HepG2 (cell line): ENCODE measurements around the gene GMEB2. TPM values are rescaled to one million over a fixed set of nuclear protein-coding genes. Genes with fewer than 3 reads are reported as not detected.
A peak's percentile ranks its signal among the peaks of the same experiment; 100 is the strongest.

Source experiments
- ATF1 ChIP-seq: IDR thresholded peaks from 2 replicates; pipeline ENCODE4 v1.6.1; 2016; ENCODE audit warnings: mild to moderate bottlenecking, control low read depth
- CBX5 ChIP-seq: sonication (generic); formaldehyde crosslinking; IDR thresholded peaks from 2 replicates; pipeline ENCODE4 v1.4.0; 2020; ENCODE audit warnings: missing genetic modification reagents, borderline replicate concordance
- DMAP1 ChIP-seq: IDR thresholded peaks from 2 replicates; pipeline ENCODE4 v1.6.1; 2016
- DNMT1 ChIP-seq: sonication (generic); formaldehyde crosslinking; IDR thresholded peaks from 2 replicates; pipeline ENCODE4 v1.5.1; 2020; ENCODE audit warnings: mild to moderate bottlenecking, missing genetic modification reagents
- ETV5 ChIP-seq: IDR thresholded peaks from 2 replicates; pipeline ENCODE4 v1.6.1; 2018; ENCODE audit warnings: missing biosample characterization, missing genetic modification reagents, inconsistent platforms, borderline replicate concordance
- GPN1 ChIP-seq: sonication (generic); formaldehyde crosslinking; IDR thresholded peaks from 2 replicates; pipeline ENCODE4 v1.5.1; 2020; ENCODE audit warnings: missing genetic modification reagents, borderline replicate concordance
- MATR3 ChIP-seq: sonication (generic); formaldehyde crosslinking; IDR thresholded peaks from 2 replicates; pipeline ENCODE4 v1.4.0; 2020; ENCODE audit warnings: missing genetic modification reagents
- MED8 ChIP-seq: sonication (generic); formaldehyde crosslinking; IDR thresholded peaks from 2 replicates; pipeline ENCODE4 v1.8.1; 2023; ENCODE audit warnings: mild to moderate bottlenecking, missing genetic modification reagents; ENCODE audit not compliant: insufficient replicate concordance
- MEIS2 ChIP-seq: sonication (generic); formaldehyde crosslinking; IDR thresholded peaks from 2 replicates; pipeline ENCODE4 v1.9.0; 2021; ENCODE audit warnings: mild to moderate bottlenecking, missing genetic modification reagents
- MYNN ChIP-seq: sonication (generic); formaldehyde crosslinking; IDR thresholded peaks from 2 replicates; pipeline ENCODE4 v1.4.0; 2020; ENCODE audit warnings: mild to moderate bottlenecking, low read depth, missing genetic modification reagents
- SMARCE1 ChIP-seq: fragments of 450-650 bp; IDR thresholded peaks from 2 replicates; pipeline ENCODE4 v1.6.1; 2017; ENCODE audit warnings: borderline replicate concordance
- SP2 ChIP-seq: sonication (generic); formaldehyde crosslinking; IDR thresholded peaks from 2 replicates; pipeline ENCODE4 v1.5.1; 2020; ENCODE audit warnings: mild to moderate bottlenecking, missing genetic modification reagents
- SP5 ChIP-seq: IDR thresholded peaks from 2 replicates; pipeline ENCODE4 v1.6.1; 2016; ENCODE audit warnings: low read depth, borderline replicate concordance
- SRSF4 ChIP-seq: fragments of 200-400 bp; formaldehyde crosslinking; IDR thresholded peaks from one replicate; pipeline ENCODE4 v1.6.1; 2018; ENCODE audit warnings: mild to moderate bottlenecking, low read depth, low read length, moderate library complexity; ENCODE audit not compliant: poor library complexity, severe bottlenecking
- U2AF1 ChIP-seq: fragments of 200-400 bp; formaldehyde crosslinking; optimal IDR thresholded peaks from 2 replicates; pipeline ENCODE3; 2017; ENCODE audit warnings: mild to moderate bottlenecking, low read depth, low read length
- ZBTB38 ChIP-seq: sonication (generic); formaldehyde crosslinking; IDR thresholded peaks from 2 replicates; pipeline ENCODE4 v1.5.1; 2020; ENCODE audit warnings: mild to moderate bottlenecking, missing genetic modification reagents
- ZBTB42 ChIP-seq: sonication (generic); formaldehyde crosslinking; IDR thresholded peaks from 2 replicates; pipeline ENCODE4 v1.5.0; 2020; ENCODE audit warnings: mild to moderate bottlenecking, missing genetic modification reagents
- ZNF207 ChIP-seq: fragments of 450-650 bp; IDR thresholded peaks from 2 replicates; pipeline ENCODE4 v1.6.1; 2016; ENCODE audit warnings: antibody characterized with exemption, borderline replicate concordance
- ZNF253 ChIP-seq: sonication (generic); formaldehyde crosslinking; IDR thresholded peaks from 2 replicates; pipeline ENCODE4 v1.8.0; 2022; ENCODE audit warnings: mild to moderate bottlenecking, missing genetic modification reagents, borderline replicate concordance
- ZNF264 ChIP-seq: sonication (generic); formaldehyde crosslinking; IDR thresholded peaks from 2 replicates; pipeline ENCODE4 v1.4.0; 2020; ENCODE audit warnings: missing genetic modification reagents
- ZNF567 ChIP-seq: sonication (generic); formaldehyde crosslinking; IDR thresholded peaks from 2 replicates; pipeline ENCODE4 v1.8.1; 2023; ENCODE audit warnings: mild to moderate bottlenecking, missing genetic modification reagents, borderline replicate concordance
- ZNF589 ChIP-seq: sonication (generic); formaldehyde crosslinking; conservative IDR thresholded peaks from 2 replicates; pipeline ENCODE4 v1.8.0; 2022; ENCODE audit warnings: mild to moderate bottlenecking, moderate library complexity, missing genetic modification reagents
- ZNF614 ChIP-seq: IDR thresholded peaks from 2 replicates; pipeline ENCODE4 v1.6.1; 2018; ENCODE audit warnings: missing biosample characterization, missing genetic modification reagents, inconsistent platforms, borderline replicate concordance
- ZNF629 ChIP-seq: sonication (generic); formaldehyde crosslinking; conservative IDR thresholded peaks from 2 replicates; pipeline ENCODE4 v1.5.0; 2020; ENCODE audit warnings: missing genetic modification reagents
- polyA plus RNA-seq, 8 experiments: library from polyadenylated mRNA; depleted of rRNA in 3 of 8; stranded (reverse) in 7 of 8; unstranded in 1 of 8; fragments of >200 nt; fragmentation: Illumina TruSeq in 4 of 8; extraction: Trizol in 4 of 8; gene quantifications; 2 replicates each; pipeline versions ENCODE4 v1.2.1 to v1.2.3, GENCODE V29; 2011 to 2016; ENCODE audit warnings: low read depth in 4 of 8, missing spikeins in 1 of 8, mixed read lengths in 1 of 8; ENCODE audit not compliant: insufficient read depth in 1 of 8
- total RNA-seq, 5 experiments: library from RNA; depleted of rRNA; stranded (reverse); fragments of >200 nt; fragmentation: Illumina TruSeq; extraction: Trizol; gene quantifications; 2 replicates each; pipeline ENCODE4 v1.2.3, GENCODE V29; 2016; ENCODE audit warnings: low read depth in 1 of 5
- TF ChIP-seq, protein P1 (sequence below): sonication (generic); formaldehyde crosslinking; IDR thresholded peaks from 2 replicates; pipeline ENCODE4 v1.4.0; 2020; ENCODE audit warnings: mild to moderate bottlenecking, low read depth, missing genetic modification reagents
- TF ChIP-seq, protein P2 (sequence below): sonication (generic); formaldehyde crosslinking; IDR thresholded peaks from 2 replicates; pipeline ENCODE4 v1.5.0; 2020; ENCODE audit warnings: missing genetic modification reagents, mild to moderate bottlenecking, borderline replicate concordance
- TF ChIP-seq, protein P3 (sequence below): sonication (generic); formaldehyde crosslinking; IDR thresholded peaks from 2 replicates; pipeline ENCODE4 v1.4.0; 2020; ENCODE audit warnings: missing genetic modification reagents
- TF ChIP-seq, protein P4 (sequence below): sonication (generic); formaldehyde crosslinking; IDR thresholded peaks from 2 replicates; pipeline ENCODE4 v1.5.1; 2020; ENCODE audit warnings: mild to moderate bottlenecking, moderate library complexity, missing genetic modification reagents

Gene GMEB2
- total and polyA plus RNA-seq, 2 of the 13 experiments (the other 11 are each of a cell fraction or from before 2014, with no cell fraction given): 10.6 to 12.4 TPM

DNA sequence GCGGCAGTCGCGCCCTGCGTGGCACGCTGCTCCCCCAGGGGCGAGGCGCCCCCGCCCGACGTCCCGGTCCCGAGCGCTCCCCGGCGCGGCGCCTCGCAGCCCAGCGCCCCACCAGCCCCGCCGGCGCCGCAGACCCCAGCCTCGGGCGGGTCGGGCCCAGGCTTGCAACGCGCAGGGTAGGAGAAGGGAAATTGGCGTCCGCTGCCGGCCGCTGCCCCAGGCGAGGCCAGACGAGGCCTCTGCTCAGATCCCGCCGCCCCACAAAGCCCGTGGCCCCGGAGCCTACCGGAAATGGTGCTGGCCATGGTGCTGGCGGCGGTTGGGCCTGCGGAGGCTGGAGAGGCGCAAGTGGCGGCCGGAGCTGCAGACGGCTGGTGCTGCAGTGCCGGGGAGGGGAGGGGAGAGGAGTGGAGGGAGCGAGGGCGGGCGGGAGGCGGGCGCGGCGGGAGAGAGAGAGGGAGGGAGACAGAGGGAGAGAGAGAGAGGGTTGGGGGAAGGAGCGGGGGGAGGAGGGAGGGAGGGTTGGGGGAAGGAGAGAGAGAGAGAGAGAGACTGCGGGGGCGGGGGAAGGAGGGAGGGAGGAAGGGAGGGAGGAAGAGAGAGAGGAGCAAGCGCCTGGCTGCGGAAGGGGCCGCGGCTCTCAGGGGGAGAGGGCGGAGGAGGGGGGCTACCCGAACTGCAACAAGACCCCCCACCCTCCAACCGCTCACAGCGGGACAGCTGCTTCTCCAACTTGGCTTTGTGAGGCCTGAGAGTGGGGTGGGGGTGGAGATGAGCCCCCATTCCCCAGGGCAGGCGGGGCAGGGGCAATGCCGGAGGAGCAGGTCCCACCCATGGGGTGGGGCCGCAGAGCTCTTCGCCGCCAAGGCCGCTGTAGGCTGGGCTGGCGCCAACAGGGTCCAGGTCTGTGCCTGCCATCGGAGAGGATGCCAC lies 26.4 kb upstream of the GMEB2 start, which contains the start of gene STMN3 (continued):
- TF ChIP-seq, protein P1, sequence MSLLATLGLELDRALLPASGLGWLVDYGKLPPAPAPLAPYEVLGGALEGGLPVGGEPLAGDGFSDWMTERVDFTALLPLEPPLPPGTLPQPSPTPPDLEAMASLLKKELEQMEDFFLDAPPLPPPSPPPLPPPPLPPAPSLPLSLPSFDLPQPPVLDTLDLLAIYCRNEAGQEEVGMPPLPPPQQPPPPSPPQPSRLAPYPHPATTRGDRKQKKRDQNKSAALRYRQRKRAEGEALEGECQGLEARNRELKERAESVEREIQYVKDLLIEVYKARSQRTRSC (CRISPR knock-in tag): peak; percentile 96
- TF ChIP-seq ZNF567 (no peak), GPN1 (CRISPR knock-in tag) (peak; percentile 99), SP2 (CRISPR knock-in tag) (peak; percentile 55), ZNF207 (no peak), U2AF1 (no peak), DMAP1 (peak; percentile 70; the same call in 1 of the 2 replicates), MED8 (CRISPR knock-in tag) (peak; percentile 54), ZBTB38 (CRISPR knock-in tag) (peak; percentile 86), ETV5 (CRISPR knock-in tag) (peak; percentile 99), SMARCE1 (no peak), ZNF589 (peak; percentile 99), SRSF4 (no peak), MYNN (peak; percentile 94; the same call in 1 of the 2 replicates), ZNF614 (CRISPR knock-in tag) (peak; percentile 98), ZBTB42 (CRISPR knock-in tag) (peak; percentile 87; the same call in 1 of the 2 replicates), MEIS2 (CRISPR knock-in tag) (peak; percentile 99), DNMT1 (CRISPR knock-in tag) (no peak), ZNF253 (CRISPR knock-in tag) (peak; percentile 96), ZNF629 (CRISPR knock-in tag) (peak; percentile 74), ATF1 (CRISPR knock-in tag) (no peak), CBX5 (peak; percentile 98), SP5 (peak; percentile 64), MATR3 (CRISPR knock-in tag) (no peak), ZNF264 (CRISPR knock-in tag) (peak; percentile 95)
- TF ChIP-seq, protein P2, sequence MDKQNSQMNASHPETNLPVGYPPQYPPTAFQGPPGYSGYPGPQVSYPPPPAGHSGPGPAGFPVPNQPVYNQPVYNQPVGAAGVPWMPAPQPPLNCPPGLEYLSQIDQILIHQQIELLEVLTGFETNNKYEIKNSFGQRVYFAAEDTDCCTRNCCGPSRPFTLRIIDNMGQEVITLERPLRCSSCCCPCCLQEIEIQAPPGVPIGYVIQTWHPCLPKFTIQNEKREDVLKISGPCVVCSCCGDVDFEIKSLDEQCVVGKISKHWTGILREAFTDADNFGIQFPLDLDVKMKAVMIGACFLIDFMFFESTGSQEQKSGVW: 0 out of 2 replicates have a peak, but pooled peaks have one; percentile 69
- TF ChIP-seq, protein P3, sequence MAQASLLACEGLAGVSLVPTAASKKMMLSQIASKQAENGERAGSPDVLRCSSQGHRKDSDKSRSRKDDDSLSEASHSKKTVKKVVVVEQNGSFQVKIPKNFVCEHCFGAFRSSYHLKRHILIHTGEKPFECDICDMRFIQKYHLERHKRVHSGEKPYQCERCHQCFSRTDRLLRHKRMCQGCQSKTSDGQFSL (CRISPR knock-in tag): 0 out of 2 replicates have a peak, but pooled peaks have one; percentile 72
- TF ChIP-seq, protein P4, sequence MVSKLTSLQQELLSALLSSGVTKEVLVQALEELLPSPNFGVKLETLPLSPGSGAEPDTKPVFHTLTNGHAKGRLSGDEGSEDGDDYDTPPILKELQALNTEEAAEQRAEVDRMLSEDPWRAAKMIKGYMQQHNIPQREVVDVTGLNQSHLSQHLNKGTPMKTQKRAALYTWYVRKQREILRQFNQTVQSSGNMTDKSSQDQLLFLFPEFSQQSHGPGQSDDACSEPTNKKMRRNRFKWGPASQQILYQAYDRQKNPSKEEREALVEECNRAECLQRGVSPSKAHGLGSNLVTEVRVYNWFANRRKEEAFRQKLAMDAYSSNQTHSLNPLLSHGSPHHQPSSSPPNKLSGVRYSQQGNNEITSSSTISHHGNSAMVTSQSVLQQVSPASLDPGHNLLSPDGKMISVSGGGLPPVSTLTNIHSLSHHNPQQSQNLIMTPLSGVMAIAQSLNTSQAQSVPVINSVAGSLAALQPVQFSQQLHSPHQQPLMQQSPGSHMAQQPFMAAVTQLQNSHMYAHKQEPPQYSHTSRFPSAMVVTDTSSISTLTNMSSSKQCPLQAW (CRISPR knock-in tag): peak; percentile 89
